IMR-90 (cell line): ENCODE data around the gene LANCL1. TPM values are rescaled to one million over a fixed set of nuclear protein-coding genes. Genes with fewer than 3 reads are reported as not detected.
A peak's percentile ranks its signal among the peaks of the same experiment; 100 is the strongest.

Experiments
- ATAC-seq: fragments of 200-7000 bp; cut with Tn5 transposase; 2 replicates; pipeline ENCODE4 v1.9.1; 2020; ENCODE audit warnings: low read depth, mild to moderate bottlenecking, moderate library complexity
- BruUV-seq: library from RNA; stranded (reverse); fragments of 400-500 nt; replicated peaks from 2 replicates; lab custom pipeline; 2021; lab: Mats Ljungman, UMichigan
- CTCF ChIA-PET: fragments of 300-600 bp; formaldehyde crosslinking; extraction: SDS; loops from one replicate; lab custom pipeline; 2021; ENCODE audit warnings: antibody characterized with exemption; lab: Yijun Ruan, JAX
- POLR2A ChIA-PET: fragments of 300-600 bp; sonication (Branson Sonifier 250); formaldehyde crosslinking; loops from one replicate; lab custom pipeline; 2022; ENCODE audit warnings: antibody characterized with exemption; ENCODE audit not compliant: unreplicated experiment; lab: Charles Lee
- DNase-seq: peaks from one replicate; pipeline ENCODE4 v3.0.0; 2013
- H2AFZ ChIP-seq: replicated peaks from 2 replicates; pipeline ENCODE3; 2013; ENCODE audit warnings: low read length, mild to moderate bottlenecking; ENCODE audit not compliant: poor library complexity
- H2AK5ac ChIP-seq: 2 replicates; pipeline ENCODE4 v1.6.1; 2013; ENCODE audit warnings: low read depth, low read length, inconsistent platforms
- H2AK9ac ChIP-seq: replicated peaks from 2 replicates; pipeline ENCODE3; 2013; ENCODE audit warnings: mild to moderate bottlenecking, low read depth, low read length, moderate library complexity; ENCODE audit not compliant: poor library complexity
- H2BK120ac ChIP-seq: 2 replicates; pipeline ENCODE4 v1.6.1; 2013; ENCODE audit warnings: low read depth, low read length, inconsistent platforms
- H2BK15ac ChIP-seq: 3 replicates; pipeline ENCODE4 v1.6.1; 2013; ENCODE audit warnings: low read depth, low read length, inconsistent platforms
- H2BK20ac ChIP-seq: 2 replicates; pipeline ENCODE4 v1.6.1; 2013; ENCODE audit warnings: low read depth, mild to moderate bottlenecking, inconsistent platforms, low read length, moderate library complexity
- H2BK5ac ChIP-seq: 2 replicates; pipeline ENCODE4 v1.6.1; 2013; ENCODE audit warnings: mild to moderate bottlenecking, low read depth, low read length, inconsistent platforms; ENCODE audit not compliant: poor library complexity, severe bottlenecking
- H3K14ac ChIP-seq: replicated peaks from 2 replicates; pipeline ENCODE4 v1.6.1; 2013; ENCODE audit warnings: low read depth, low read length, inconsistent platforms
- H3K18ac ChIP-seq: 2 replicates; pipeline ENCODE4 v1.6.1; 2013; ENCODE audit warnings: low read depth, low read length, control low read depth
- H3K23ac ChIP-seq: 2 replicates; pipeline ENCODE4 v1.6.1; 2013; ENCODE audit warnings: low read depth, low read length, inconsistent platforms
- H3K27ac ChIP-seq: 2 replicates; pipeline ENCODE4 v1.5.1; 2013; ENCODE audit warnings: mild to moderate bottlenecking, control low read depth, low read length; ENCODE audit not compliant: insufficient read depth
- H3K27me3 ChIP-seq: 2 replicates; pipeline ENCODE4 v1.6.1; 2013; ENCODE audit warnings: low read length; ENCODE audit not compliant: control insufficient read depth, insufficient read depth
- H3K36me3 ChIP-seq: 2 replicates; pipeline ENCODE4 v1.6.1; 2013; ENCODE audit warnings: low read length, mixed read lengths; ENCODE audit not compliant: control insufficient read depth, insufficient read depth
- H3K4ac ChIP-seq: 2 replicates; pipeline ENCODE4 v1.6.1; 2013; ENCODE audit warnings: low read depth, low read length, inconsistent platforms
- H3K4me1 ChIP-seq: 2 replicates; pipeline ENCODE4 v1.6.1; 2013; ENCODE audit warnings: low read length, mixed read lengths; ENCODE audit not compliant: control insufficient read depth, insufficient read depth
- H3K4me2 ChIP-seq: 2 replicates; pipeline ENCODE4 v1.6.1; 2013; ENCODE audit warnings: low read depth, mild to moderate bottlenecking, control low read depth, low read length, moderate library complexity
- H3K4me3 ChIP-seq: 2 replicates; pipeline ENCODE4 v1.5.1; 2013; ENCODE audit warnings: low read depth, mild to moderate bottlenecking, control low read depth, low read length, moderate library complexity; ENCODE audit not compliant: insufficient read depth
- H3K56ac ChIP-seq: 2 replicates; pipeline ENCODE4 v1.6.1; 2013; ENCODE audit warnings: low read length, inconsistent platforms; ENCODE audit not compliant: insufficient read depth; ENCODE audit errors: extremely low read depth
- H3K79me1 ChIP-seq, 2 experiments: 2 replicates each; pipeline ENCODE4 v1.6.1; 2013; ENCODE audit warnings: low read length in 2 of 2, inconsistent platforms in 1 of 2, low read depth in 1 of 2
- H3K9ac ChIP-seq: 2 replicates; pipeline ENCODE4 v1.6.1; 2013; ENCODE audit warnings: low read depth, low read length, control low read depth
- H3K9me1 ChIP-seq: 2 replicates; pipeline ENCODE4 v1.6.1; 2013; ENCODE audit warnings: low read length, inconsistent platforms; ENCODE audit not compliant: insufficient read depth
- H3K9me3 ChIP-seq: 2 replicates; pipeline ENCODE4 v1.6.1; 2013; ENCODE audit warnings: low read length; ENCODE audit not compliant: control insufficient read depth, insufficient read depth
- H4K20me1 ChIP-seq: 2 replicates; pipeline ENCODE4 v1.6.1; 2013; ENCODE audit warnings: low read length, inconsistent platforms; ENCODE audit not compliant: insufficient read depth
- H4K5ac ChIP-seq: 2 replicates; pipeline ENCODE4 v1.6.1; 2013; ENCODE audit warnings: mild to moderate bottlenecking, low read depth, low read length, control low read depth
- H4K8ac ChIP-seq, 2 experiments: 2 replicates each; pipeline ENCODE4 v1.6.1; 2013; ENCODE audit warnings: low read depth in 2 of 2, low read length in 2 of 2, control low read depth in 1 of 2, inconsistent platforms in 1 of 2
- H4K91ac ChIP-seq: 2 replicates; pipeline ENCODE4 v1.6.1; 2013; ENCODE audit warnings: low read depth, low read length, inconsistent platforms; ENCODE audit not compliant: insufficient read depth
- CEBPB ChIP-seq: IDR thresholded peaks from 2 replicates; pipeline ENCODE4 v1.6.1; 2012; ENCODE audit warnings: low read depth, low read length, improper control_type of control experiment
- FOS ChIP-seq: fragments of 150-350 bp; IDR thresholded peaks from 2 replicates; pipeline ENCODE4 v1.6.1; 2016; ENCODE audit warnings: low read depth, low read length
- MXI1 ChIP-seq: IDR thresholded peaks from 2 replicates; pipeline ENCODE4 v1.6.1; 2012; ENCODE audit warnings: low read depth, mild to moderate bottlenecking, low read length, moderate library complexity, borderline replicate concordance
- NFE2L2 ChIP-seq: fragments of 150-350 bp; IDR thresholded peaks from 2 replicates; pipeline ENCODE4 v1.6.1; 2016; ENCODE audit warnings: low read depth, mild to moderate bottlenecking, low read length
- RCOR1 ChIP-seq: IDR thresholded peaks from 2 replicates; pipeline ENCODE4 v1.6.1; 2012; ENCODE audit warnings: mild to moderate bottlenecking, low read length, improper control_type of control experiment; ENCODE audit not compliant: insufficient replicate concordance
- USF2 ChIP-seq: fragments of 150-350 bp; IDR thresholded peaks from 2 replicates; pipeline ENCODE4 v1.6.1; 2017; ENCODE audit warnings: mild to moderate bottlenecking, antibody characterized with exemption, low read length, low read depth
- WGBS, 2 experiments: methylation state at CpG; one replicate each; pipeline versions ENCODE4 v1.1.5 to v1.1.7; 2013; ENCODE audit warnings: missing lambda C conversion rate in 2 of 2; ENCODE audit not compliant: insufficient read length in 1 of 2; ENCODE audit errors: extremely low coverage in 2 of 2; 5-methylcytosine and 5-hydroxymethylcytosine counted together
- dilution Hi-C: fragments of 300-500 bp; cut with HindIII; formaldehyde crosslinking; loops from one replicate; pipeline ENCODE4 v1.14.3; 2018; ENCODE audit warnings: low sequenced_read_pairs; ENCODE audit not compliant: unreplicated experiment
- in situ Hi-C: fragments of 300-500 bp; cut with MboI; formaldehyde crosslinking; loops from 3 replicates; pipeline ENCODE4 v1.14.3; 2019; ENCODE audit warnings: low sequenced_read_pairs, inconsistent platforms, mixed read lengths
- intact Hi-C: fragments of 100-400 bp; cut with micrococcal nuclease; formaldehyde crosslinking; loops from 2 replicates; pipeline ENCODE4 v1.10.0; 2022
- polyA plus RNA-seq, 3 experiments: library from polyadenylated mRNA; depleted of rRNA; stranded (reverse); fragments of >200 nt; gene quantifications; 2 replicates each; pipeline ENCODE4 v1.2.3, GENCODE V29; 2012; ENCODE audit warnings: low replicate concordance in 1 of 3
- total RNA-seq: library from RNA; depleted of rRNA; stranded (reverse); fragments of >200 nt; gene quantifications from 2 replicates; pipeline ENCODE4 v1.2.3, GENCODE V29; 2012

LANCL1 gene
- total and polyA plus RNA-seq, 2 of the 4 experiments (the other 2 are of a cell fraction), result 29.7 to 53.8 TPM

GRCh38 chr2:210429403-210430137 lies 47.0 kb downstream of the LANCL1 start:
- no TSS peak for BruUV-seq
- no peak overlapping the region for H2BK120ac ChIP-seq
- H3K27ac ChIP-seq, result no peak overlapping the region
- no peak overlapping the region for H4K91ac ChIP-seq
- H3K14ac ChIP-seq, result no peak overlapping the region
- H2AK9ac ChIP-seq, result no peak overlapping the region
- in situ Hi-C loops (no loop called here), intact Hi-C loops (no loop called here), dilution Hi-C loops (no loop called here)
- no CpG with 5 or more reads among the region's 2 CpGs for WGBS, 2 experiments
- no peak overlapping the region for H3K18ac ChIP-seq
- no peaks in the 10 kb centered on the region for H4K20me1 ChIP-seq
- no peaks in the 10 kb centered on the region for H3K4me1 ChIP-seq
- H2AFZ ChIP-seq, result no peak overlapping the region
- H3K27me3 ChIP-seq, result no peaks in the 10 kb centered on the region
- ATAC-seq (no peak), DNase-seq (no peak)
- H2BK20ac ChIP-seq, result no peak overlapping the region
- H3K4ac ChIP-seq, result no peak overlapping the region
- H3K9me3 ChIP-seq, result peaks cover 4% of the 10 kb centered on the region; the same call in 1 of the 2 replicates
- no peaks in the 10 kb centered on the region for H3K79me1 ChIP-seq
- POLR2A ChIA-PET, result no interaction called here
- no peak for TF ChIP-seq MXI1
- no peak for TF ChIP-seq CEBPB
- TF ChIP-seq RCOR1, result no peak
- peak; percentile 90 for TF ChIP-seq NFE2L2
- TF ChIP-seq FOS, result no peak
- TF ChIP-seq USF2, result no peak
- no peak overlapping the region for H3K4me2 ChIP-seq
- H3K23ac ChIP-seq, result no peak overlapping the region
- no peak overlapping the region for H3K9ac ChIP-seq
- no peak overlapping the region for H4K5ac ChIP-seq
- no peaks in the 10 kb centered on the region; the same call in 1 of the 2 replicates for H3K9me1 ChIP-seq
- H3K4me3 ChIP-seq, result no peak overlapping the region
- H3K36me3 ChIP-seq, result peaks cover 5% of the 10 kb centered on the region
- CTCF ChIA-PET, result no interaction called here
- H3K56ac ChIP-seq, result no peak overlapping the region
- H2BK15ac ChIP-seq, result no peak overlapping the region
- H2AK5ac ChIP-seq, result no peak overlapping the region
- H2BK5ac ChIP-seq, result no peak overlapping the region
- no peak overlapping the region for H4K8ac ChIP-seq
